Esophagus squamous epithelium (tissue), 5 donors: ENCODE measurements around the gene COL18A1. TPM values are rescaled to one million over a fixed set of nuclear protein-coding genes. Genes with fewer than 3 reads are reported as not detected.

Experiments used
- DNase-seq: peaks from one replicate; lab custom pipeline; 2025; lab: John Stamatoyannopoulos, UW
- H3K27ac ChIP-seq, 4 donors: fragments of 200-600 bp; sonication (generic); one replicate each; pipeline ENCODE4 v1.5.1; 2016 to 2019; ENCODE audit warnings: mild to moderate bottlenecking in 1 of 4
- H3K27me3 ChIP-seq, 4 donors: fragments of 200-600 bp; sonication (generic); 1 replicate in 3 of 4; 2 replicates in 1 of 4; pipeline versions ENCODE4 v1.5.1 to v1.6.0; 2017 to 2021; ENCODE audit warnings: antibody characterized with exemption in 1 of 4
- H3K36me3 ChIP-seq, 3 donors: fragments of 200-600 bp; sonication (generic); one replicate each; pipeline ENCODE4 v1.5.1; 2016 to 2019
- H3K4me1 ChIP-seq, 3 donors: fragments of 200-600 bp; sonication (generic); one replicate each; pipeline ENCODE4 v1.5.1; 2017 to 2019
- H3K4me3 ChIP-seq, 4 donors: fragments of 200-600 bp; sonication (generic); 1 replicate in 3 of 4; 2 replicates in 1 of 4; pipeline ENCODE4 v1.5.1; 2016 to 2019; ENCODE audit warnings: mild to moderate bottlenecking in 2 of 4, moderate library complexity in 1 of 4
- H3K9me3 ChIP-seq, 3 donors: fragments of 200-600 bp; sonication (generic); one replicate each; pipeline ENCODE4 v1.5.1; 2016 to 2019
- POLR2A ChIP-seq, 4 donors: fragments of 450-650 bp; IDR thresholded peaks; one replicate each; pipeline ENCODE4 v1.6.1; 2017; ENCODE audit warnings: antibody characterized with exemption in 4 of 4, mild to moderate bottlenecking in 4 of 4, moderate library complexity in 3 of 4
- WGBS, 2 donors: methylation state at CpG; one replicate each; pipeline ENCODE4 v1.1.5; 2018; 5-methylcytosine and 5-hydroxymethylcytosine counted together
- intact Hi-C: fragments of 100-400 bp; cut with DNase I; formaldehyde crosslinking; loops from one replicate; pipeline ENCODE4 v1.15.0; 2022
- total RNA-seq, 4 donors: library from RNA; depleted of rRNA; stranded (reverse); fragments of >200 nt; gene quantifications; one replicate each; pipeline ENCODE4 v1.1.0, GENCODE V29; 2016
- TF ChIP-seq, protein P1 (sequence below), 6 experiments: fragments of 450-650 bp in 4 of 6; fragments of 200-600 bp in 2 of 6; sonication (generic) in 2 of 6; IDR thresholded peaks; one replicate each; pipeline ENCODE4 v1.5.1; 2016 to 2019; ENCODE audit warnings: antibody characterized with exemption in 6 of 6, mild to moderate bottlenecking in 4 of 6, moderate library complexity in 4 of 6
- donor health status: DM: yes; HTN: yes; CAD: no.

Gene COL18A1
- total RNA-seq, 4 donors from 2014 or later = 38.9 to 69.0 (median 52.5) TPM

DNA sequence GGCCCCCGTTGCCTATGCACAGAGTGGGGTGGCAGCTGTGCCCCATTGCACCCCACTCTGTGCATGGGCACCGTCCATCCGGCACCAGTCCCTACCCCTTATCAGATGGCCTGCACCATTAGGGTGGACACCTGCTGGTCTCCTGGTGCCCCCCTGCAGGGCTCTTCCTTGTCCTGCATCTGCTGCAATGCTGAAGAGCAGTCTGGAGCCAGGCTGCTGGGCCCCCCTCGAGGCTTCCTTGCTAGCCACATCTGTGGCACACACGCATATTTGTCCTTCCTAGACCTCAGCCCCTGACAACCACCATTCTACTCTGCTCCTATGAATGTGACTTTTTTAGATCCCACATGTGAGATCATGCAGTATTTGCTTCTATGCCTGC, 56.4 kb downstream of the COL18A1 start:
- no peak for DNase-seq
- Histone ChIP-seq H3K36me3 (peaks cover 0 to 17% (median 0%) of the 10 kb centered on the region in 3 donors), H3K27me3 (peaks cover 0 to 45% (median 0%) of the 10 kb centered on the region in 4 donors), H3K9me3 (peaks cover 0 to 9% (median 0%) of the 10 kb centered on the region in 3 donors), H3K27ac (no peak overlapping the region), H3K4me3 (no peak overlapping the region), H3K4me1 (peaks cover 5 to 35% (median 9%) of the 10 kb centered on the region in 3 donors)
- TF ChIP-seq POLR2A (IDR thresholded peaks at IDR 0.05) = no peak
- WGBS, 2 donors = 89 to 91% methylated on average over 2 to 3 of the region's 5 CpGs
- intact Hi-C loops = no loop called here

DNA sequence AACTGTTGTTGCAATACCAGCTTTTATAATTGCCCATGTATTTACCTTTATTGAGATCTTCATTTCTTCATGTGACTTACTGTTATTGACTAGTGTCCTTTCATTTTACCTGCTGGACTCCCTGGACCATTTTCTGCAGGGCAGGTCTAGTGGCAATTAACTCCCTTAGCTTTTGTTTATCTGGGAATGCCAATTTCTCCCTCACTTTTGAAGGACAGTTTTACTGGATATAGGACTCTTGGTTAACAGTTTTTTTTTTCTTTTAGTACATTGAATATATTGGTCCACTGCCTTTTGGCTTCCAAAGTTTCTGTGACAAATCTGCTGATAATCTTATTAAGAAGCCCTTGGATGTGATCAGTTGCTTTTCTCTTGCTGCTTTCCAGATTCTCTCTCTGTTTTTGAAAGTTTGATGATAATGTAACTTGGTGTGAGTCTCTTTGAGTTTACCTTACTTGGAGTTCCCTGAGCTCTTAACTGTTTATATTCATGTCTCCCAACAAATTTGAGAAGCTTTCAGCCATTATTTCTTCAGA, 56.9 kb downstream of the COL18A1 start:
- no peak for TF ChIP-seq POLR2A (IDR thresholded peaks at IDR 0.05)
- TF ChIP-seq, protein P1, sequence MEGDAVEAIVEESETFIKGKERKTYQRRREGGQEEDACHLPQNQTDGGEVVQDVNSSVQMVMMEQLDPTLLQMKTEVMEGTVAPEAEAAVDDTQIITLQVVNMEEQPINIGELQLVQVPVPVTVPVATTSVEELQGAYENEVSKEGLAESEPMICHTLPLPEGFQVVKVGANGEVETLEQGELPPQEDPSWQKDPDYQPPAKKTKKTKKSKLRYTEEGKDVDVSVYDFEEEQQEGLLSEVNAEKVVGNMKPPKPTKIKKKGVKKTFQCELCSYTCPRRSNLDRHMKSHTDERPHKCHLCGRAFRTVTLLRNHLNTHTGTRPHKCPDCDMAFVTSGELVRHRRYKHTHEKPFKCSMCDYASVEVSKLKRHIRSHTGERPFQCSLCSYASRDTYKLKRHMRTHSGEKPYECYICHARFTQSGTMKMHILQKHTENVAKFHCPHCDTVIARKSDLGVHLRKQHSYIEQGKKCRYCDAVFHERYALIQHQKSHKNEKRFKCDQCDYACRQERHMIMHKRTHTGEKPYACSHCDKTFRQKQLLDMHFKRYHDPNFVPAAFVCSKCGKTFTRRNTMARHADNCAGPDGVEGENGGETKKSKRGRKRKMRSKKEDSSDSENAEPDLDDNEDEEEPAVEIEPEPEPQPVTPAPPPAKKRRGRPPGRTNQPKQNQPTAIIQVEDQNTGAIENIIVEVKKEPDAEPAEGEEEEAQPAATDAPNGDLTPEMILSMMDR (IDR thresholded peaks at IDR 0.05) = no peak
- Histone ChIP-seq H3K27me3 (peaks cover 0 to 45% (median 0%) of the 10 kb centered on the region in 4 donors), H3K36me3 (peaks cover 0 to 17% (median 0%) of the 10 kb centered on the region in 3 donors), H3K9me3 (peaks cover 0 to 9% (median 0%) of the 10 kb centered on the region in 3 donors), H3K4me1 (peaks cover 0 to 35% (median 6%) of the 10 kb centered on the region in 3 donors), H3K27ac (no peak overlapping the region), H3K4me3 (no peak overlapping the region)
- DNase-seq = no peak
- intact Hi-C loops = no loop called here

DNA sequence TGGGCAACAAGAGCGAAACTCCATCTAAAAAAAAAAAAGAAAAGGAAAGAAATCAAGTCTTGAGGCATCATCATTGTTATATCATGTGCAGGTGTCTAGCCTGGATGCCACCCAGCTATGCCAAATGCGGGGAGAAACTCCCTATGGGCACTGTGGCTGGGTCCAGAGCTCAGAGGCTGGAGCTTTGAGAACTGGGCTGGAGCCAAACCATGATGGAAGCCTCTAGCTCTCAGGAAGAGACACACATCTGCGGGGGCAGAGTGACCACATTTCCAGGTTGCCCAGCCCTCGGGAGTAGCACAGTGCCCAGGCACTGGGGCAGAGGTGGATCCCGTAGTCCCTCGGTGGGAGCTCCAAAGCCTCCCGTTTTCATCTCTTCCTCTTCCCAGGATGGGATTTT, 58.9 kb downstream of the COL18A1 start:
- intact Hi-C loops = no loop called here
- Histone ChIP-seq H3K27me3 (peaks cover 0 to 41% (median 0%) of the 10 kb centered on the region in 4 donors), H3K9me3 (peaks cover 0 to 9% (median 0%) of the 10 kb centered on the region in 3 donors), H3K27ac (no peak overlapping the region), H3K4me3 (no peak overlapping the region), H3K36me3 (peaks cover 0 to 27% (median 0%) of the 10 kb centered on the region in 3 donors), H3K4me1 (peaks cover 0 to 33% (median 0%) of the 10 kb centered on the region in 3 donors)
- 95 to 97% methylated on average over 5 of the region's 7 CpGs for WGBS, 2 donors
- DNase-seq = no peak
- TF ChIP-seq, protein P1 (IDR thresholded peaks at IDR 0.05) = no peak
- TF ChIP-seq POLR2A (IDR thresholded peaks at IDR 0.05) = no peak

DNA sequence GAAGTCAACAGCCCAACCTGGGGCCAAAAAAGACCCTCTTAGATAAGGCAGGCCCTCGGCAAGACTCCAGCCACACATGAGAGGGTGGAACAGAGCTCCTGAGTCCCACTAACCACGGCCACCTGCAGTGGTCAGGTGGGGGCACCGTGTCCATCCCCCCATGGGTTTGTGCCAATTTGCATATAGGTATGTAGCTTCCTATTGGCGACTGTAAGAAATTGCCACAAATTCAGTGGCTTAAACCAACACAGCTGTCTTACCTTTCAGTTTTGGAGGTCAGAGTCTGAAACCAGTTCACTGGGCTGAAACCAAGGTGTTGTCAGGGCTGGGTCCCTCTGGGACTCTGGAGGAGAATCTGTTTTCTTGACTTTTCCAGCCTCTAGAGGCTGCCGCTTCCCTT, 59.3 kb downstream of the COL18A1 start:
- H3K9me3 ChIP-seq = peaks cover 0 to 9% (median 0%) of the 10 kb centered on the region in 3 donors
- 100% methylated on average over 1 to 2 of the region's 5 CpGs for WGBS, 2 donors
- peaks cover 0 to 36% (median under 1%) of the 10 kb centered on the region in 3 donors for H3K4me1 ChIP-seq
- DNase-seq = no peak
- H3K27me3 ChIP-seq = peaks cover 0 to 41% (median 0%) of the 10 kb centered on the region in 4 donors
- intact Hi-C loops = no loop called here
- H3K36me3 ChIP-seq = peaks cover 0 to 32% (median 0%) of the 10 kb centered on the region in 3 donors
- no peak for TF ChIP-seq POLR2A (IDR thresholded peaks at IDR 0.05)
- TF ChIP-seq, protein P1 (IDR thresholded peaks at IDR 0.05) = no peak
- no peak overlapping the region for H3K27ac ChIP-seq
- H3K4me3 ChIP-seq = no peak overlapping the region

DNA sequence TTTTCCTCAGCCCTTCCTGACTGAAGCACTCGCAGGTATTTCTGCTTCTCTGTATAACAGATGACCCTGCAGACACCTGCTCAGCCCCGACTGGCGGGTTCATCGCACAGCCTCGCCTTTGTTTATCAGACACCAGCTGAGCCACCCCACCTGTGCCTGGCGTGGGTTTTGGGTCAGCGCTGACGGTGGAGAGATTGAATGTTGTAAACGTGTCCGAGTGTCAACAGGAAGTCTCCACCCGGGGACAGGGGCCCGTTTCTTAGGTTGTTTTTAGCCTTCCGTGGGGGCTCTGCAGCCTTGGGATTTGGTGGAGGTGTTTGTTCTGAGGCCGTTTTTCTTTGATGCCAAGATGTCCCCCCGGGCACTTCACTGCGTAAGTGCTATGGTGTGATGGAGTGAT, 60.1 kb downstream of the COL18A1 start:
- peaks cover 5 to 42% (median 9%) of the 10 kb centered on the region in 3 donors for H3K4me1 ChIP-seq
- intact Hi-C loops = no loop called here
- H3K9me3 ChIP-seq = peaks cover 0 to 9% (median 0%) of the 10 kb centered on the region in 3 donors
- no peak overlapping the region for H3K4me3 ChIP-seq
- H3K36me3 ChIP-seq = peaks cover 0 to 26% (median 0%) of the 10 kb centered on the region in 3 donors
- no peak overlapping the region for H3K27ac ChIP-seq
- H3K27me3 ChIP-seq = peaks cover 0 to 41% (median 0%) of the 10 kb centered on the region in 4 donors
- DNase-seq = no peak
- TF ChIP-seq POLR2A (IDR thresholded peaks at IDR 0.05) = no peak
- TF ChIP-seq, protein P1 (IDR thresholded peaks at IDR 0.05) = no peak
- 52 to 72% methylated on average over 6 to 9 of the region's 16 CpGs for WGBS, 2 donors
